HepG2 (cell line): Measurements from ENCODE around the gene ERO1A. TPM values are rescaled to one million over a fixed set of nuclear protein-coding genes. Genes with fewer than 3 reads are reported as not detected.

Source experiments
- ATAC-seq: fragments of 200-7000 bp; cut with Tn5 transposase; 3 replicates; pipeline ENCODE4 v1.9.1; 2020; ENCODE audit warnings: mild to moderate bottlenecking, moderate library complexity
- BruUV-seq: library from RNA; stranded (reverse); fragments of 400-500 nt; replicated peaks from 2 replicates; lab custom pipeline; 2021; lab: Mats Ljungman, UMichigan
- CTCF ChIA-PET: fragments of 300-600 bp; formaldehyde crosslinking; extraction: SDS; loops from one replicate; lab custom pipeline; 2021; ENCODE audit warnings: low total read pairs, inconsistent platforms, low intra/inter-chr PET ratio; lab: Yijun Ruan, JAX
- POLR2A ChIA-PET: fragments of 350-600 bp; sonication (Branson Sonifier 250); formaldehyde crosslinking; loops from one replicate; lab custom pipeline; 2020; ENCODE audit warnings: antibody characterized with exemption, inconsistent platforms; lab: Yijun Ruan, JAX
- DNase-seq: peaks from one replicate; pipeline ENCODE4 v3.0.0-alpha.2; 2015; ENCODE audit warnings: low spot score
- FAIRE-seq: peaks from 3 replicates; lab custom pipeline; 2011; peaks lifted over from hg19 to GRCh38; lab: Jason Lieb, UNC
- H2AFZ ChIP-seq: one replicate; pipeline ENCODE4 v1.6.1; 2011; ENCODE audit warnings: low read length, inconsistent platforms
- H3K27ac ChIP-seq: fragments of 300-600 bp; 3 replicates; pipeline ENCODE4 v1.8.0; 2011; ENCODE audit warnings: mixed run types, mild to moderate bottlenecking, mixed read lengths, low read length, inconsistent platforms; ENCODE audit not compliant: insufficient read depth; ENCODE audit errors: extremely low read length
- H3K27me3 ChIP-seq, 2 experiments: fragments of 200-600 bp in 1 of 2; 2 replicates in 1 of 2; 3 replicates in 1 of 2; pipeline versions ENCODE4 v1.6.0 to v1.8.0; 2011; ENCODE audit warnings: low read length in 2 of 2, mild to moderate bottlenecking in 2 of 2, moderate library complexity in 2 of 2, inconsistent platforms in 1 of 2; ENCODE audit not compliant: insufficient read depth in 2 of 2, control insufficient read depth in 1 of 2
- H3K36me3 ChIP-seq, 2 experiments: fragments of 200-600 bp in 1 of 2; replicated peaks in 1 of 2; 2 replicates in 1 of 2; 3 replicates in 1 of 2; pipeline versions ENCODE4 v1.5.1 to v1.8.0; 2011; ENCODE audit warnings: low read length in 2 of 2, inconsistent platforms in 1 of 2; ENCODE audit not compliant: insufficient read depth in 2 of 2, control insufficient read depth in 1 of 2
- H3K4me1 ChIP-seq: 2 replicates; pipeline ENCODE4 v1.5.1; 2012; ENCODE audit warnings: low read length, inconsistent platforms; ENCODE audit not compliant: insufficient read depth
- H3K4me2 ChIP-seq: 2 replicates; pipeline ENCODE4 v1.6.0; 2011; ENCODE audit warnings: low read depth, low read length, inconsistent platforms
- H3K4me3 ChIP-seq, 3 experiments: fragments of 200-600 bp in 1 of 3; sonication (generic), shearing (Covaris generic) in 1 of 3; replicated peaks in 1 of 3; 2 replicates each; pipeline ENCODE4 v1.5.1; 2011 to 2016; ENCODE audit warnings: low read length in 3 of 3, inconsistent platforms in 2 of 3, low read depth in 2 of 3, mild to moderate bottlenecking in 2 of 3, control low read depth in 1 of 3, mixed read lengths in 1 of 3; ENCODE audit not compliant: insufficient read depth in 1 of 3
- H3K79me2 ChIP-seq: one replicate; pipeline ENCODE4 v1.6.1; 2011; ENCODE audit warnings: low read length, inconsistent platforms; ENCODE audit not compliant: insufficient read depth
- H3K9ac ChIP-seq: 2 replicates; pipeline ENCODE4 v1.6.0; 2011; ENCODE audit warnings: mild to moderate bottlenecking, low read depth, low read length, inconsistent platforms; ENCODE audit not compliant: insufficient read depth
- H3K9me3 ChIP-seq: 2 replicates; pipeline ENCODE4 v1.5.1; 2012; ENCODE audit warnings: mild to moderate bottlenecking, low read length
- H4K20me1 ChIP-seq: 2 replicates; pipeline ENCODE4 v1.6.0; 2011; ENCODE audit warnings: inconsistent platforms, mild to moderate bottlenecking, low read length, moderate library complexity; ENCODE audit not compliant: insufficient read depth
- MAFF ChIP-seq: IDR thresholded peaks from 2 replicates; pipeline ENCODE4 v1.6.1; 2011; ENCODE audit warnings: low read depth, low read length, improper control_type of control experiment
- MAFK ChIP-seq, 2 experiments: IDR thresholded peaks in 1 of 2; conservative IDR thresholded peaks in 1 of 2; 2 replicates each; pipeline ENCODE4 v1.6.1; 2011; ENCODE audit warnings: improper control_type of control experiment in 2 of 2, low read length in 2 of 2
- PHF5A ChIP-seq: IDR thresholded peaks from one replicate; pipeline ENCODE4 v1.6.1; 2018; ENCODE audit warnings: low read depth, missing genetic modification reagents; ENCODE audit not compliant: unreplicated experiment
- ZC3H4 ChIP-seq: sonication (generic); formaldehyde crosslinking; IDR thresholded peaks from 2 replicates; pipeline ENCODE4 v1.4.0; 2020; ENCODE audit warnings: missing genetic modification reagents, borderline replicate concordance
- ZNF232 ChIP-seq: sonication (generic); formaldehyde crosslinking; IDR thresholded peaks from 2 replicates; pipeline ENCODE4 v1.4.0; 2020; ENCODE audit warnings: missing genetic modification reagents, borderline replicate concordance
- ZNF792 ChIP-seq: IDR thresholded peaks from 2 replicates; pipeline ENCODE4 v1.6.1; 2016
- WGBS: methylation state at CpG from one replicate; pipeline ENCODE4 v1.1.6; 2017; ENCODE audit warnings: low lambda C conversion rate; 5-methylcytosine and 5-hydroxymethylcytosine counted together
- in situ Hi-C: cut with HindIII; loops from 2 replicates; pipeline ENCODE4 v1.10.0; 2017; ENCODE audit warnings: low pct_unique_long_range_greater_than_20kb; ENCODE audit not compliant: extremely low pct_ligation_motif_present
- intact Hi-C: fragments of 100-400 bp; cut with micrococcal nuclease; formaldehyde crosslinking; loops from one replicate; pipeline ENCODE4 v1.10.0; 2022; ENCODE audit not compliant: unreplicated experiment
- polyA plus RNA-seq, 8 experiments: library from polyadenylated mRNA; depleted of rRNA in 3 of 8; stranded (reverse) in 7 of 8; unstranded in 1 of 8; fragments of >200 nt; fragmentation: Illumina TruSeq in 4 of 8; extraction: Trizol in 4 of 8; gene quantifications; 2 replicates each; pipeline versions ENCODE4 v1.2.1 to v1.2.3, GENCODE V29; 2011 to 2016; ENCODE audit warnings: low read depth in 4 of 8, missing spikeins in 1 of 8, mixed read lengths in 1 of 8; ENCODE audit not compliant: insufficient read depth in 1 of 8
- total RNA-seq, 5 experiments: library from RNA; depleted of rRNA; stranded (reverse); fragments of >200 nt; fragmentation: Illumina TruSeq; extraction: Trizol; gene quantifications; 2 replicates each; pipeline ENCODE4 v1.2.3, GENCODE V29; 2016; ENCODE audit warnings: low read depth in 1 of 5
- TF ChIP-seq, protein P1 (sequence below): sonication (generic); formaldehyde crosslinking; IDR thresholded peaks from 2 replicates; pipeline ENCODE4 v1.4.0; 2020; ENCODE audit warnings: missing genetic modification reagents, borderline replicate concordance
- TF ChIP-seq, protein P2 (sequence below): sonication (generic); formaldehyde crosslinking; IDR thresholded peaks from 2 replicates; pipeline ENCODE4 v1.4.0; 2020; ENCODE audit warnings: mild to moderate bottlenecking, low read depth, missing genetic modification reagents

Gene ERO1A
- total and polyA plus RNA-seq, 2 of the 13 experiments (the other 11 are each of a cell fraction or from before 2014, with no cell fraction given): 60.3 to 137 TPM

DNA sequence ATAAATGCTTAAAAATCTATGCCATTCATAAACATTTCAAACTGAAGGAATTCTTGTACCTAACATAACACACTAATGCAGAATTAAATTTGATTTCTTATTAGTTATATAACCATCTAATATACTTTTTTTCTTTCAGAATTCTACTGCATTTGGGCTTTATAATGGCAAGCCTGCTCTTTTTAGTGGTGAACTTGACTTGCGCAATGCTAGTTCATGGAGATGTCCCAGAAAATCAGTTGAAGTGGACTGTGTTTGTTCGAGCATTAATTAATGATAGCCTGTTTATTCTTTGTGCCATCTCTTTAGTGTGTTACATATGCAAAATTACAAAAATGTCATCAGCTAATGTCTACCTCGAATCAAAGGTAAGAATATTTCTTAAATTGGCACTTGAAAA lies 95.4 kb downstream of the ERO1A start (continued):
- TF ChIP-seq, protein P1, sequence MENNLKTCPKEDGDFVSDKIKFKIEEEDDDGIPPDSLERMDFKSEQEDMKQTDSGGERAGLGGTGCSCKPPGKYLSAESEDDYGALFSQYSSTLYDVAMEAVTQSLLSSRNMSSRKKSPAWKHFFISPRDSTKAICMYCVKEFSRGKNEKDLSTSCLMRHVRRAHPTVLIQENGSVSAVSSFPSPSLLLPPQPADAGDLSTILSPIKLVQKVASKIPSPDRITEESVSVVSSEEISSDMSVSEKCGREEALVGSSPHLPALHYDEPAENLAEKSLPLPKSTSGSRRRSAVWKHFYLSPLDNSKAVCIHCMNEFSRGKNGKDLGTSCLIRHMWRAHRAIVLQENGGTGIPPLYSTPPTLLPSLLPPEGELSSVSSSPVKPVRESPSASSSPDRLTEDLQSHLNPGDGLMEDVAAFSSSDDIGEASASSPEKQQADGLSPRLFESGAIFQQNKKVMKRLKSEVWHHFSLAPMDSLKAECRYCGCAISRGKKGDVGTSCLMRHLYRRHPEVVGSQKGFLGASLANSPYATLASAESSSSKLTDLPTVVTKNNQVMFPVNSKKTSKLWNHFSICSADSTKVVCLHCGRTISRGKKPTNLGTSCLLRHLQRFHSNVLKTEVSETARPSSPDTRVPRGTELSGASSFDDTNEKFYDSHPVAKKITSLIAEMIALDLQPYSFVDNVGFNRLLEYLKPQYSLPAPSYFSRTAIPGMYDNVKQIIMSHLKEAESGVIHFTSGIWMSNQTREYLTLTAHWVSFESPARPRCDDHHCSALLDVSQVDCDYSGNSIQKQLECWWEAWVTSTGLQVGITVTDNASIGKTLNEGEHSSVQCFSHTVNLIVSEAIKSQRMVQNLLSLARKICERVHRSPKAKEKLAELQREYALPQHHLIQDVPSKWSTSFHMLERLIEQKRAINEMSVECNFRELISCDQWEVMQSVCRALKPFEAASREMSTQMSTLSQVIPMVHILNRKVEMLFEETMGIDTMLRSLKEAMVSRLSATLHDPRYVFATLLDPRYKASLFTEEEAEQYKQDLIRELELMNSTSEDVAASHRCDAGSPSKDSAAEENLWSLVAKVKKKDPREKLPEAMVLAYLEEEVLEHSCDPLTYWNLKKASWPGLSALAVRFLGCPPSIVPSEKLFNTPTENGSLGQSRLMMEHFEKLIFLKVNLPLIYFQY (CRISPR knock-in tag): no peak

DNA sequence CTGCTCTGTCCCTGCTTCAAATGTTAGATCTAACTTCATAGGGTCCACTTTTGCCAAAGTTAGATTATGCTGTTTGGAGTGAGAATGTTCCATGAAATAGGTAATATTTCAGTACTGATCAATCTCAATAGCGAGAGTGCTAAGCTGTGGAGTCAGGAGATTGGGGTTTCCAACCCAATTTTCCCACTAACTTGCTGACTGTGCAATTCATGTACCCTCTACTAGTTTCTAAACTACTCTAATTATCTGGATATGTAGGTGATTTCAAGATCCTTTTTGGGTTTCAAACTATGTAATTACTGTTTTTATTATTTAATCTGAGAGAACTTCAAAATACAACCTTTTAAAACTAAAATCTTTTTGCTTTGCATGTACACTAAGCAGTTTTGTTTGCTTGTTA lies 96.8 kb downstream of the ERO1A start:
- DNase-seq: no peak
- Histone ChIP-seq H2AFZ (no peak overlapping the region), H3K27me3 (no peaks in the 10 kb centered on the region), H3K9ac (no peak overlapping the region)
- intact Hi-C loops: no loop called here
- TF ChIP-seq, protein P2, sequence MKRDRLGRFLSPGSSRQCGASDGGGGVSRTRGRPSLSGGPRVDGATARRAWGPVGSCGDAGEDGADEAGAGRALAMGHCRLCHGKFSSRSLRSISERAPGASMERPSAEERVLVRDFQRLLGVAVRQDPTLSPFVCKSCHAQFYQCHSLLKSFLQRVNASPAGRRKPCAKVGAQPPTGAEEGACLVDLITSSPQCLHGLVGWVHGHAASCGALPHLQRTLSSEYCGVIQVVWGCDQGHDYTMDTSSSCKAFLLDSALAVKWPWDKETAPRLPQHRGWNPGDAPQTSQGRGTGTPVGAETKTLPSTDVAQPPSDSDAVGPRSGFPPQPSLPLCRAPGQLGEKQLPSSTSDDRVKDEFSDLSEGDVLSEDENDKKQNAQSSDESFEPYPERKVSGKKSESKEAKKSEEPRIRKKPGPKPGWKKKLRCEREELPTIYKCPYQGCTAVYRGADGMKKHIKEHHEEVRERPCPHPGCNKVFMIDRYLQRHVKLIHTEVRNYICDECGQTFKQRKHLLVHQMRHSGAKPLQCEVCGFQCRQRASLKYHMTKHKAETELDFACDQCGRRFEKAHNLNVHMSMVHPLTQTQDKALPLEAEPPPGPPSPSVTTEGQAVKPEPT (CRISPR knock-in tag): no peak
- TF ChIP-seq ZC3H4 (CRISPR knock-in tag) (no peak), MAFF (peak; percentile 94), PHF5A (no peak), ZNF232 (no peak), MAFK (conservative IDR thresholded peaks at IDR 0.05 in 1 of 2, IDR thresholded peaks at IDR 0.05 in 1 of 2; ENCODE audit: low read length in 2 of 2) (peak; percentile 91 to 97), ZNF792 (no peak)
- TF ChIP-seq, all 625 proteins: peak for 2
- Histone ChIP-seq H3K9me3 (no peaks in the 10 kb centered on the region), H4K20me1 (no peaks in the 10 kb centered on the region), H3K36me3 (no peaks in the 10 kb centered on the region), H3K4me3 (no peak overlapping the region), H3K27ac (no peak overlapping the region), H3K4me1 (peaks cover 15% of the 10 kb centered on the region), H3K79me2 (no peaks in the 10 kb centered on the region), H3K4me2 (no peak overlapping the region)
- no TSS peak for BruUV-seq
- FAIRE-seq (no peak), ATAC-seq (no peak)
- ChIA-PET CTCF (no interaction called here), POLR2A (no interaction called here)
- 65% methylated on average over 1 of the region's 1 CpG for WGBS
- in situ Hi-C loops: no loop called here
